Nephron (organoid): ENCODE results near the gene TPCN2.
"Not testable (repeated sequence)": the region's sequence is repeated elsewhere in the genome, so short reads cannot be mapped to it uniquely, and the experiment has no call there.

Experiments
- H3K27ac Mint-ChIP-seq, 3 experiments: 2 replicates each; pipeline ENCODE4 v1.8.0; 2020; ENCODE audit warnings: mixed read lengths in 3 of 3, mild to moderate bottlenecking in 2 of 3, moderate library complexity in 1 of 3
- H3K27me3 Mint-ChIP-seq: 2 replicates; pipeline ENCODE4 v1.8.0; 2021; ENCODE audit warnings: low read depth, mild to moderate bottlenecking, moderate library complexity, mixed read lengths
- H3K36me3 Mint-ChIP-seq: 2 replicates; pipeline ENCODE4 v1.8.0; 2020; ENCODE audit warnings: low read depth, mixed read lengths
- H3K4me1 Mint-ChIP-seq: 2 replicates; pipeline ENCODE4 v1.8.0; 2020; ENCODE audit warnings: mixed read lengths
- H3K4me3 Mint-ChIP-seq, 3 experiments: 2 replicates each; pipeline ENCODE4 v1.8.0; 2020; ENCODE audit warnings: mild to moderate bottlenecking in 3 of 3, mixed read lengths in 3 of 3, moderate library complexity in 2 of 3
- H3K9me3 Mint-ChIP-seq: 2 replicates; pipeline ENCODE4 v1.8.0; 2020; ENCODE audit warnings: mixed read lengths
- TF ChIP-seq, protein P1 (sequence below), 3 experiments: fragments of 200-600 bp; sonication (generic); IDR thresholded peaks; one replicate each; pipeline ENCODE4 v1.5.0; 2021; ENCODE audit warnings: antibody characterized with exemption in 3 of 3; ENCODE audit not compliant: unreplicated experiment in 3 of 3

The TPCN2 gene

DNA sequence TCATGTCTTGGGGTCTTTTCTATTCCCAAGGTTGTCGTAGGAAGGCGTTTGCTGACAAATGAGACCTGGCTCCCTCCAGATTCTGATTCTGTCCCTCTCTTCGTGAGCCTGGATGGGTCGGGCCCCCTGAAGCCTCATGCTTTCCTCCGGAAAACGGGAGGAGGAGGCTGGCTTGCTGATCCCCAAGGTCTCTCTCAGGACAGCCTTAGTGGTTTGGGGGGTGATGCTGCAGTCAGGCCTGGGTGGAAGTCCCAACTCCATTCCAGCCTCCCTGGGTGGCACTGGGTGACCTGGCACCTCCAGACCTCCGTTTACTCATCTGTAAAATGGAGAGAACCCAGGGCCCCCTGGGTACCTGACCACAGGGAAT lies 83.6 kb downstream of the TPCN2 start:
- Mint-ChIP-seq H3K4me3 (no peak overlapping the region), H3K27ac (no peak overlapping the region), H3K36me3 (peaks cover 4% of the 10 kb centered on the region), H3K4me1 (no peaks in the 10 kb centered on the region), H3K27me3 (peaks cover 4% of the 10 kb centered on the region), H3K9me3 (peaks cover 15% of the 10 kb centered on the region)
- TF ChIP-seq, protein P1, sequence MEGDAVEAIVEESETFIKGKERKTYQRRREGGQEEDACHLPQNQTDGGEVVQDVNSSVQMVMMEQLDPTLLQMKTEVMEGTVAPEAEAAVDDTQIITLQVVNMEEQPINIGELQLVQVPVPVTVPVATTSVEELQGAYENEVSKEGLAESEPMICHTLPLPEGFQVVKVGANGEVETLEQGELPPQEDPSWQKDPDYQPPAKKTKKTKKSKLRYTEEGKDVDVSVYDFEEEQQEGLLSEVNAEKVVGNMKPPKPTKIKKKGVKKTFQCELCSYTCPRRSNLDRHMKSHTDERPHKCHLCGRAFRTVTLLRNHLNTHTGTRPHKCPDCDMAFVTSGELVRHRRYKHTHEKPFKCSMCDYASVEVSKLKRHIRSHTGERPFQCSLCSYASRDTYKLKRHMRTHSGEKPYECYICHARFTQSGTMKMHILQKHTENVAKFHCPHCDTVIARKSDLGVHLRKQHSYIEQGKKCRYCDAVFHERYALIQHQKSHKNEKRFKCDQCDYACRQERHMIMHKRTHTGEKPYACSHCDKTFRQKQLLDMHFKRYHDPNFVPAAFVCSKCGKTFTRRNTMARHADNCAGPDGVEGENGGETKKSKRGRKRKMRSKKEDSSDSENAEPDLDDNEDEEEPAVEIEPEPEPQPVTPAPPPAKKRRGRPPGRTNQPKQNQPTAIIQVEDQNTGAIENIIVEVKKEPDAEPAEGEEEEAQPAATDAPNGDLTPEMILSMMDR (IDR thresholded peaks at IDR 0.05; ENCODE audit: unreplicated experiment in 3 of 3), result no peak

- Mint-ChIP-seq H3K27me3 (peaks cover 4% of the 10 kb centered on the region), H3K9me3 (peaks cover 10% of the 10 kb centered on the region), H3K36me3 (peaks cover 4% of the 10 kb centered on the region), H3K4me3 (no peak overlapping the region), H3K27ac (no peak overlapping the region), H3K4me1 (no peaks in the 10 kb centered on the region)
- TF ChIP-seq, protein P1 (IDR thresholded peaks at IDR 0.05; ENCODE audit: unreplicated experiment in 3 of 3), result no peak
Observed at GRCh38 chr11:69133251-69133650, 84.5 kb downstream of the TPCN2 start.

DNA sequence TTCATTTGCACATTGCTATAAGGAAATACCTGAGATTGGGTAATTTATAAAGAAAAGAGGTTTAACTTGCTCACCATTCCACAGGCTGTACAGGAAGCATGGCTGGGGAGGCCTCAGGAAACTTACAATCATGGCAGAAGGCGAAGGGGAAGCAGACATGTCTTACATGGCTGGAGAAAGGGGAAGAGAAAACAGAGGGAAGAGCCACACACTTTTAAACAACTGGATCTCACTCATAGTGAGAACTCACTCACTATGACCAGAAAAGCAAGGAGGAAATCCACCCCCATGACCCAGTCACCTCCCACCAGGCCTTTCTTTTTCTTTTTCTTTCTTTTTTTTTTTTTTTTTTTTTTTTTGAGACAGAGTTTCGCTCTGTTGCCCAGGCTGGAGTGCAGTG lies 85.5 kb downstream of the TPCN2 start:
- H3K27me3 Mint-ChIP-seq, H3K4me3 Mint-ChIP-seq, H3K27ac Mint-ChIP-seq: not testable (repeated sequence)

GRCh38 chr11:69134957-69135356 lies 86.2 kb downstream of the TPCN2 start:
- H3K9me3 Mint-ChIP-seq, result peaks cover 9% of the 10 kb centered on the region
- peaks cover 4% of the 10 kb centered on the region for H3K36me3 Mint-ChIP-seq
- H3K4me3 Mint-ChIP-seq, result no peak overlapping the region
- H3K27me3 Mint-ChIP-seq, result peaks cover 4% of the 10 kb centered on the region
- H3K4me1 Mint-ChIP-seq, result no peaks in the 10 kb centered on the region
- TF ChIP-seq, protein P1 (IDR thresholded peaks at IDR 0.05; ENCODE audit: unreplicated experiment in 3 of 3), result no peak
- no peak overlapping the region for H3K27ac Mint-ChIP-seq

More for the DNA sequence above, 85.5 kb downstream of the TPCN2 start:
- H3K9me3 Mint-ChIP-seq, H3K4me1 Mint-ChIP-seq, H3K36me3 Mint-ChIP-seq: not testable (repeated sequence)

- peaks cover 4% of the 10 kb centered on the region for H3K27me3 Mint-ChIP-seq
- peaks cover 4% of the 10 kb centered on the region for H3K36me3 Mint-ChIP-seq
- H3K9me3 Mint-ChIP-seq, result peaks cover 10% of the 10 kb centered on the region
- TF ChIP-seq, protein P1 (IDR thresholded peaks at IDR 0.05; ENCODE audit: unreplicated experiment in 3 of 3), result no peak
- H3K4me1 Mint-ChIP-seq, result no peaks in the 10 kb centered on the region
- H3K27ac Mint-ChIP-seq, result no peak overlapping the region
- no peak overlapping the region for H3K4me3 Mint-ChIP-seq
Observed at GRCh38 chr11:69135420-69136363, 87.0 kb downstream of the TPCN2 start.

GRCh38 chr11:69136471-69136870 lies 87.7 kb downstream of the TPCN2 start:
- Mint-ChIP-seq H3K4me1 (no peaks in the 10 kb centered on the region), H3K27me3 (peaks cover 4% of the 10 kb centered on the region), H3K27ac (no peak overlapping the region), H3K36me3 (peaks cover 4% of the 10 kb centered on the region), H3K9me3 (peaks cover 10% of the 10 kb centered on the region), H3K4me3 (no peak overlapping the region)
- TF ChIP-seq, protein P1 (IDR thresholded peaks at IDR 0.05; ENCODE audit: unreplicated experiment in 3 of 3), result no peak
